Mesendoderm (in vitro differentiated cells): Measurements from ENCODE around the gene ZBTB22.

Source experiments
- DNase-seq: peaks from one replicate; pipeline ENCODE4 v3.0.0; 2013
- H2AK5ac ChIP-seq: 2 replicates; pipeline ENCODE4 v1.6.1; 2013; ENCODE audit warnings: low read length, inconsistent platforms
- H2BK120ac ChIP-seq: 2 replicates; pipeline ENCODE4 v1.6.1; 2013; ENCODE audit warnings: low read depth, mild to moderate bottlenecking, low read length, moderate library complexity, mixed read lengths
- H2BK15ac ChIP-seq: replicated peaks from 2 replicates; pipeline ENCODE4 v1.6.1; 2013; ENCODE audit warnings: low read depth, mild to moderate bottlenecking, moderate library complexity
- H2BK5ac ChIP-seq: 2 replicates; pipeline ENCODE4 v1.6.1; 2013; ENCODE audit warnings: low read length, inconsistent platforms
- H3K18ac ChIP-seq: 2 replicates; pipeline ENCODE4 v1.6.1; 2013; ENCODE audit warnings: mild to moderate bottlenecking, low read length, mixed read lengths
- H3K23ac ChIP-seq: one replicate; pipeline ENCODE4 v1.6.1; 2013; ENCODE audit warnings: low read length
- H3K27ac ChIP-seq: 2 replicates; pipeline ENCODE4 v1.5.1; 2013; ENCODE audit warnings: low read depth, mild to moderate bottlenecking, inconsistent platforms, low read length, moderate library complexity
- H3K27me3 ChIP-seq: 2 replicates; pipeline ENCODE4 v1.6.1; 2013; ENCODE audit warnings: low read length, control low read depth, mild to moderate bottlenecking, inconsistent platforms; ENCODE audit not compliant: insufficient read depth, poor library complexity
- H3K36me3 ChIP-seq: 2 replicates; pipeline ENCODE4 v1.6.1; 2013; ENCODE audit warnings: low read length, inconsistent platforms; ENCODE audit not compliant: control insufficient read depth, insufficient read depth
- H3K4ac ChIP-seq: one replicate; pipeline ENCODE4 v1.6.1; 2013; ENCODE audit warnings: low read depth, mild to moderate bottlenecking, low read length, moderate library complexity
- H3K4me1 ChIP-seq: 2 replicates; pipeline ENCODE4 v1.6.1; 2013; ENCODE audit warnings: low read depth, low read length, inconsistent platforms; ENCODE audit not compliant: control insufficient read depth
- H3K4me2 ChIP-seq: 2 replicates; pipeline ENCODE4 v1.6.1; 2013; ENCODE audit warnings: low read length
- H3K4me3 ChIP-seq: 2 replicates; pipeline ENCODE4 v1.5.1; 2013; ENCODE audit warnings: mild to moderate bottlenecking, low read length
- H3K56ac ChIP-seq: one replicate; pipeline ENCODE4 v1.6.1; 2013; ENCODE audit warnings: low read length
- H3K79me1 ChIP-seq: 2 replicates; pipeline ENCODE4 v1.6.1; 2013; ENCODE audit warnings: low read length, inconsistent platforms
- H3K79me2 ChIP-seq: 2 replicates; pipeline ENCODE4 v1.6.1; 2013; ENCODE audit warnings: mild to moderate bottlenecking, low read length; ENCODE audit not compliant: control insufficient read depth, insufficient read depth
- H3K9ac ChIP-seq: 2 replicates; pipeline ENCODE4 v1.6.1; 2013; ENCODE audit warnings: low read length, inconsistent platforms
- H4K5ac ChIP-seq: one replicate; pipeline ENCODE4 v1.6.1; 2013; ENCODE audit warnings: low read length
- H4K8ac ChIP-seq: one replicate; pipeline ENCODE4 v1.6.1; 2013; ENCODE audit warnings: low read depth, mild to moderate bottlenecking, control low read depth, low read length, moderate library complexity
- WGBS: extraction: QIAGEN DNeasy Blood & Tissue Kit; methylation state at CpG from one replicate; pipeline ENCODE4 v1.1.7; 2013; ENCODE audit warnings: low lambda C conversion rate, missing lambda C conversion rate; ENCODE audit not compliant: insufficient coverage; ENCODE audit errors: extremely low coverage; 5-methylcytosine and 5-hydroxymethylcytosine counted together

Gene ZBTB22

DNA sequence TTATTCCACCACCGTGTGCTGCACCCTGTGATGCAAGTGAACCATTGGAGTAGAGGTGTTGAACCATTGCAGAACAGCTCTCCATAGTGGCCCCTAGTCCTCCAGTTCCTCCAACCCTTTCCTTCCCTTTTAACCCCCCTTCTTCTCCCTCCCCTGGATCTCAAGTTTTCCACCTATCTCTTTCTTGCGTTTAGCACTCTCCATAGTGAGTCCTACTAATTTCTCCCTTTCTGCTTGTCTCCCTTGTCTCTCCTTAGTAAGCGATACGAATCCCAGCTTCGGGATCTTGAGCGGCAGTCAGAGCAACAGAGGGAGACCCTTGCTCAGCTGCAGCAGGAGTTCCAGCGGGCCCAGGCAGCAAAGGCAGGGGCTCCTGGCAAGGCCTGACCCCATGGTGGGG is 27.1 kb downstream of the ZBTB22 start:
- no peak overlapping the region for H2BK120ac ChIP-seq
- no peak overlapping the region for H4K5ac ChIP-seq
- H4K8ac ChIP-seq = no peak overlapping the region
- H3K4me3 ChIP-seq = no peak overlapping the region
- H3K9ac ChIP-seq = peak overlapping the region; percentile 85
- H3K4me2 ChIP-seq = peak overlapping the region; percentile 87
- no peak overlapping the region for H2AK5ac ChIP-seq
- no peaks in the 10 kb centered on the region for H3K27me3 ChIP-seq
- H3K18ac ChIP-seq = no peak overlapping the region
- H2BK5ac ChIP-seq = no peak overlapping the region
- peaks cover 19% of the 10 kb centered on the region for H3K79me2 ChIP-seq
- H3K36me3 ChIP-seq = peaks cover 3% of the 10 kb centered on the region
- no peak overlapping the region for H3K4ac ChIP-seq
- no peak for DNase-seq
- H3K23ac ChIP-seq = no peak overlapping the region
- WGBS = no CpG with 5 or more reads among the region's 7 CpGs
- no peak overlapping the region for H2BK15ac ChIP-seq
- H3K4me1 ChIP-seq = no peaks in the 10 kb centered on the region
- H3K56ac ChIP-seq = peak overlapping the region; percentile 90
- no peak overlapping the region for H3K27ac ChIP-seq
- H3K79me1 ChIP-seq = peaks cover 22% of the 10 kb centered on the region

DNA sequence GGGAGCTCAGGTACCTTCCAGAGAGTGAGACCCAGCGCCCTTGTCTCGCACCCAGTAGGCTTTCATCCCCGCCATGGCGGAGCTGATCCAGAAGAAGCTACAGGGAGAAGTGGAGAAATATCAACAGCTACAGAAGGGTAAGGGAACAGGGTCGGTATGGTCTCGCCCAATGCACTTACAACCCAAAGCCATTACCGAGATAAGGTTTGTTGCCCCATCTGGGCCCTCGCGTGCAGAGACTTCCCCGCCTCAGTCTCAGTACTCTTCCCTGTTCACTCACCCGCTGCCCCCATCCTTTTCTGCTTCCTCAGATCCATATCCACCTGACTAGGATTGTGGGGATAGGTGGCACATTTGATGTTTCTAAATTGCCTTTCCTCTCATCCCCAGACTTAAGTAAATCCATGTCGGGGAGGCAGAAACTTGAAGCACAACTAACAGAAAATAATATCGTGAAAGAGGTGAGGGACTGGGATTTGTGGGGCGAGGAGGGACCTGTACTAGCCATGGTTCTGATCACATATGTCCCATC is 27.7 kb downstream of the ZBTB22 start:
- Histone ChIP-seq H4K8ac (no peak overlapping the region), H3K27ac (no peak overlapping the region), H3K36me3 (peaks cover 3% of the 10 kb centered on the region), H2BK5ac (no peak overlapping the region), H3K27me3 (no peaks in the 10 kb centered on the region), H3K9ac (peak overlapping the region; percentile 85), H3K79me1 (peaks cover 22% of the 10 kb centered on the region), H2BK15ac (no peak overlapping the region), H3K4me3 (peak overlapping the region; percentile 81), H3K56ac (peak overlapping the region; percentile 90), H4K5ac (no peak overlapping the region), H2AK5ac (no peak overlapping the region), H3K23ac (no peak overlapping the region), H3K79me2 (peaks cover 19% of the 10 kb centered on the region), H3K4me2 (peak overlapping the region; percentile 87), H3K4me1 (no peaks in the 10 kb centered on the region), H3K18ac (no peak overlapping the region), H3K4ac (peak overlapping the region; percentile 81), H2BK120ac (no peak overlapping the region)
- no CpG with 5 or more reads among the region's 14 CpGs for WGBS
- no peak for DNase-seq

DNA sequence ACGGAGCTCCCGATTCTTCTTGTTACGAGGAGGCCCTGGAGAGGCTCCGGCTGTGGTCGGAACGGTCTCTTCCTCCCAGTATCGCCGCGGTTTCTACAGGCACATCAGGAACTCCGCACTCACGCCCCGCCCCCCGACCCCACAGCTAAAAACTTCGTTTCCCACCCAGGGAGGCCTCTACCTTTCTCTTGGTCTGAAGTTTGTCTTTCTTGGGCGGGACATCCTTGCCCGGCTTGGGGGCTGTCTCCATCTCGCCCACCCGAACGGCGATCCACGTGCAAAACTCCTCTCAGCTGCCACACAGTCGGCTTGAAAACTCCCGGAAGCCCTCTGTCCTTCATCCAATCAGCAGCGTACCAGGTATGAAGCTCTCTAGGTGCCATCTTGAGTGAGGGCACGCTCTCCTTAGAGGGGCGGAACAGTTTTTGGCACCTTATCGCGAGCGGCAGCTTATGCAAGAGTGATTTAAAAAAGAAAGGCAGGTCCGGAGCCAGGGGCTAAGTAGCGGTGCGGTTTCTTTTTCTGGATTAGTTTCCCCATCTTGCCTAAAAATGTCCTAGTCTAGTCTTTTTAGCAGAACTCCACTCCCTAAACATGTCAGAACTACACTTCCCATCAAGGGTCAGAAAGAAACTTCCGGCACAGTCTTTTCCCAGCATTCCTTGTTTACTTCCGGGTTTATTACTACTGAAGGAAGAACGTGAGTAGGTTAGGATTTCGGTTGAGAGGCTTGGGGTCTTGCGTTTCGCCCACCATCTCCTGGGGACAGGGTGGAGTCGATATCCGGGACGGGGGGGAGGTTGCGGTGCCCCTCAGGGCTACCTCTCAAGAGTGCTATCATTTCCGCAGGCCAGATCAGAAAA is 28.4 kb downstream of the ZBTB22 start, which contains the start of the genes PFDN6 and WDR46:
TSS of gene PFDN6 (plus strand) at position 681 of the 863 bp plus-strand sequence. CDS start 256 bp downstream, outside the sequence.
TSS of gene WDR46 (minus strand) at position 319 of the 863 bp plus-strand sequence. CDS start at position 250, 69 bp downstream.
- peaks cover 22% of the 10 kb centered on the region for H3K79me1 ChIP-seq
- peak within 1 kb of the TSS; percentile 87 for H3K4me2 ChIP-seq
- H3K27ac ChIP-seq = no peak within 1 kb of the TSS
- H4K8ac ChIP-seq = no peak within 1 kb of the TSS
- H3K56ac ChIP-seq = peak within 1 kb of the TSS; percentile 90
- H3K4me3 ChIP-seq = peak within 1 kb of the TSS; percentile 88
- peaks cover 8% of the 10 kb centered on the region for H3K36me3 ChIP-seq
- H3K27me3 ChIP-seq = no peaks in the 10 kb centered on the region
- no peak within 1 kb of the TSS for H2AK5ac ChIP-seq
- H3K4ac ChIP-seq = peak within 1 kb of the TSS; percentile 81
- H3K18ac ChIP-seq = no peak within 1 kb of the TSS
- H2BK120ac ChIP-seq = no peak within 1 kb of the TSS
- H3K23ac ChIP-seq = no peak within 1 kb of the TSS
- no peak within 1 kb of the TSS for H4K5ac ChIP-seq
- WGBS = no CpG with 5 or more reads among the region's 43 CpGs
- H2BK15ac ChIP-seq = no peak within 1 kb of the TSS
- no peak within 1 kb of the TSS for H2BK5ac ChIP-seq
- peak within 1 kb of the TSS; percentile 85 for H3K9ac ChIP-seq
- no peaks in the 10 kb centered on the region for H3K4me1 ChIP-seq
- DNase-seq = peak; percentile 95
- peaks cover 19% of the 10 kb centered on the region for H3K79me2 ChIP-seq

DNA sequence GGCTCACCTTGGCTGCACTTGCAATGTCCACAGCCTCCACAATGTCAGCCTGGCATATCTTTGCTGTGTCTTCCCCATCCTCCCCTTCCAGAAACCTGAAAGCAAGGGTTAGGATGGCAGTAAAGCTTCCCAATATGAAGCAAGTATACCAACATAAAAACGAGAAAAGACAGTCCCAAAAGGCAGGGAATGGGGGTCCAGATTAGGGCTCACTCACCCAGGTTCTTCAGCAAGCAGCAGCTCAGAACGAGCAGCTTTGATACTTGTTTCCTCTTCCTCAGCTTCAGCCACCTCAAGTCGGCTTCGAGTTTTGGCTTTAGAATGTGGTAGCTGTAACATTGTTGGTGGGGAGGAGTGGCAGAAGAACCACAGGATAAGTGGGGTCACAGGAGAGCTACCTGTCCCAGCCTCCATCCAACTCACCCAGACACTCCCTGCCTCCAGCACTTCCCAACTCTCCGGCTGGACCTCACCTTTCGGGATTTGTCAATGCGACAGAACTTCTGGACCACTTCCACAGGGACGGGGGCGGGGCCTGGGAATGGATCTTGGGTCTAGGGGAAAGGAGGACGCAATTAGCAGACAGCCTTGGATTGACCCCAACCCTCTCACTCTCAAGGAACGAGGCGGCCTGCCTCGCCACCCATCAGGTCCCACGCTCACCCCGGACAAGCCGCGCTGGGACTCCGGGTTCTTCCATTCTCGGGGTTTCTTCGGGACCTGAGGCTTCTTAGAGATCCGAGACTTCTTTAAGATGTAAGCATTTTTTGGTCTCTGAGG is 29.2 kb downstream of the ZBTB22 start:
- Histone ChIP-seq H2AK5ac (no peak overlapping the region), H3K27me3 (no peaks in the 10 kb centered on the region), H4K5ac (no peak overlapping the region), H3K4me3 (peak overlapping the region; percentile 88), H3K4me1 (no peaks in the 10 kb centered on the region), H3K4me2 (peak overlapping the region; percentile 75), H3K4ac (no peak overlapping the region), H3K18ac (no peak overlapping the region), H2BK15ac (no peak overlapping the region), H2BK120ac (no peak overlapping the region), H3K27ac (no peak overlapping the region), H3K56ac (peak overlapping the region; percentile 86), H4K8ac (no peak overlapping the region), H3K9ac (peak overlapping the region; percentile 83), H3K36me3 (peaks cover 8% of the 10 kb centered on the region), H3K79me1 (peaks cover 22% of the 10 kb centered on the region), H2BK5ac (no peak overlapping the region), H3K79me2 (peaks cover 19% of the 10 kb centered on the region), H3K23ac (no peak overlapping the region)
- DNase-seq = no peak
- no CpG with 5 or more reads among the region's 21 CpGs for WGBS

DNA sequence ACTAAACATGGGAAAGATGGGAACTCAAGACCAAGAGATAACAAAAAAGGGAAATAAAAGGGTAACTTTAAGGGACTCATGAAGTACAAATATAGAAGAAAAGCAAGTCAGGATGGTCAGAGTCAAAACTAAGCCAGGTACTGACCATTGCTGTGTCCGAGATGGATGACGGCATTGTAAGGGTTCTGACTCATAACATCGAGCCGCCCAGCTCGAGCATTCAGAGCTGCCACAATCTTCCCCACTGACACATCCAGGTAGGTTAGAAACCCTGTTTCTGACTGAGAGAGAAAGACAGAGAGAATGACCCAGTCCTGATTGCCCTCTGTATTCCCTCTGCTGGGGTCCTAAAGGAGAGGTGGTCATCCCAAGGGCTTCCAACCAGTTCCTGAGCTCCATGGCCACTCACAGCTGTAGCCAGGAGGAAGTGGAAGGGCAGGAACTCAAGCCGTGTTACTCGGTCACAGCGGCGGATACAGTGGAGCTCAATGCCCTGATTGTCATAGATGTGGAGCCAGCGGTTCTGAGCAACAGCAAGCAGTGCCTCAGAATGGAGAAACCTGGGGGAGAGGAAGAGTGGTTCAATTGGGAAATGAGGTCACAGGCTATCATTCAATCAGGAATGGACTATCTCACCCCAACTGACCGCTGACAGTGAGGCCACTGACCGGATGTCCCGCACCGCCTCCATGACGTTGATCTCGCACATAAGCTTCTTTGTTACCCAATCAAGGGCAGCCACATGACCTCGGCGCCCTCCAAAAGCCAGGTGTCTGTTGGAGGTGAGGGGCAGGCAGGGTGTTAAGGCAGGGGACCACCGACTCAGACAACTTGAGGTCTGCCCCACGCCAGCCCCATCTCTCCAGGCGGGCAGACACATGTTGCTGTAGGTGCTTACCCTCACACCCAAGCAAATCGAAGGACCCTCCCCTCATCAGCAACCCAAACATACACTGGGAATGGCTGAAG is 30.3 kb downstream of the ZBTB22 start:
- Histone ChIP-seq H3K4me3 (no peak overlapping the region), H3K18ac (no peak overlapping the region), H2BK5ac (no peak overlapping the region), H3K79me1 (peaks cover 22% of the 10 kb centered on the region), H2BK120ac (no peak overlapping the region), H3K27ac (no peak overlapping the region), H3K36me3 (peaks cover 8% of the 10 kb centered on the region), H4K8ac (no peak overlapping the region), H2AK5ac (no peak overlapping the region), H3K79me2 (peaks cover 19% of the 10 kb centered on the region), H3K9ac (no peak overlapping the region), H3K4ac (no peak overlapping the region), H3K4me2 (no peak overlapping the region), H3K23ac (no peak overlapping the region), H3K56ac (peak overlapping the region; percentile 6), H3K4me1 (no peaks in the 10 kb centered on the region), H3K27me3 (no peaks in the 10 kb centered on the region), H4K5ac (no peak overlapping the region), H2BK15ac (no peak overlapping the region)
- WGBS = no CpG with 5 or more reads among the region's 22 CpGs
- no peak for DNase-seq
